SH-SY5Y (cell line): Measurements from ENCODE around the gene TRIM14.

ENCODE experiments used
- GATA2 ChIP-seq: IDR thresholded peaks from 2 replicates; pipeline ENCODE4 v1.6.1; 2011; ENCODE audit warnings: mild to moderate bottlenecking, low read depth, low read length
- GATA3 ChIP-seq: IDR thresholded peaks from 2 replicates; pipeline ENCODE4 v1.6.1; 2011; ENCODE audit warnings: low read depth, mild to moderate bottlenecking, low read length, moderate library complexity

TRIM14 gene

GRCh38 chr9:98118640-98119601, at the start of gene TRIM14:
TRIM14 (minus strand) TSS chr9:98119222; CDS start chr9:98119188, 34 bp downstream.
- TF ChIP-seq GATA3 (no peak), GATA2 (no peak)

GRCh38 chr9:98168153-98168780, 49.2 kb upstream of the TRIM14 start:
- no peak for TF ChIP-seq GATA2
- TF ChIP-seq GATA3, result no peak

- TF ChIP-seq GATA3 (no peak), GATA2 (no peak)
Observed at GRCh38 chr9:98164912-98165311, 45.9 kb upstream of the TRIM14 start.

GRCh38 chr9:98162613-98163012, 43.6 kb upstream of the TRIM14 start:
- TF ChIP-seq GATA2 (no peak), GATA3 (no peak)

GRCh38 chr9:98161851-98162250, 42.8 kb upstream of the TRIM14 start:
- no peak for TF ChIP-seq GATA2
- TF ChIP-seq GATA3, result no peak

- TF ChIP-seq GATA2 (no peak), GATA3 (no peak)
Observed at GRCh38 chr9:98159790-98160189, 40.8 kb upstream of the TRIM14 start.

GRCh38 chr9:98159301-98159700, 40.3 kb upstream of the TRIM14 start:
- no peak for TF ChIP-seq GATA2
- no peak for TF ChIP-seq GATA3

- TF ChIP-seq GATA3 (no peak), GATA2 (no peak)
Observed at GRCh38 chr9:98158071-98158831, 39.2 kb upstream of the TRIM14 start.

- TF ChIP-seq GATA2 (no peak), GATA3 (no peak)
Observed at GRCh38 chr9:98157372-98157771, 38.4 kb upstream of the TRIM14 start.

- no peak for TF ChIP-seq GATA3
- no peak for TF ChIP-seq GATA2
Observed at GRCh38 chr9:98154678-98155077, 35.7 kb upstream of the TRIM14 start.

GRCh38 chr9:98152526-98152925, 33.5 kb upstream of the TRIM14 start:
- TF ChIP-seq GATA2 (no peak), GATA3 (no peak)

GRCh38 chr9:98150721-98151120, 31.7 kb upstream of the TRIM14 start:
- no peak for TF ChIP-seq GATA3
- no peak for TF ChIP-seq GATA2

- TF ChIP-seq GATA3 (no peak), GATA2 (no peak)
Observed at GRCh38 chr9:98150164-98150563, 31.1 kb upstream of the TRIM14 start.

GRCh38 chr9:98149422-98149821, 30.4 kb upstream of the TRIM14 start:
- TF ChIP-seq GATA3 (no peak), GATA2 (no peak)
